ENCODE measurements around the gene GPC4. TPM values are rescaled to one million over a fixed set of nuclear protein-coding genes. Genes with fewer than 3 reads are reported as not detected.

GPC4 gene
- total RNA-seq: not detected in 2 replicates

GRCh38 chrX:133415276-133416105 lies at the start of gene GPC4:
GPC4 (minus strand) TSS chrX:133415489; CDS start chrX:133414965, 524 bp downstream.
- intact Hi-C loops (cut with micrococcal nuclease): no loop called here

- intact Hi-C loops (cut with micrococcal nuclease): no loop called here
These were observed 45.9 kb upstream of the GPC4 start for GRCh38 chrX:133461231-133461630.

- intact Hi-C loops (cut with micrococcal nuclease): no loop called here
These were observed 39.6 kb upstream of the GPC4 start for GRCh38 chrX:133454924-133455323.

GRCh38 chrX:133454491-133454914 lies 39.2 kb upstream of the GPC4 start:
- intact Hi-C loops (cut with micrococcal nuclease): no loop called here

GRCh38 chrX:133448512-133449076 lies 33.3 kb upstream of the GPC4 start:
- intact Hi-C loops (cut with micrococcal nuclease): no loop called here

GRCh38 chrX:133444952-133445831 lies 29.9 kb upstream of the GPC4 start:
- intact Hi-C loops (cut with micrococcal nuclease): no loop called here

- intact Hi-C loops (cut with micrococcal nuclease): no loop called here
These were observed 28.9 kb upstream of the GPC4 start for GRCh38 chrX:133444196-133444595.

- intact Hi-C loops (cut with micrococcal nuclease): no loop called here
These were observed 25.5 kb upstream of the GPC4 start for GRCh38 chrX:133440797-133441163.

- intact Hi-C loops (cut with micrococcal nuclease): no loop called here
These were observed 24.9 kb upstream of the GPC4 start for GRCh38 chrX:133440081-133440796.

GRCh38 chrX:133437766-133438165 lies 22.5 kb upstream of the GPC4 start:
- intact Hi-C loops (cut with micrococcal nuclease): no loop called here

GRCh38 chrX:133437356-133437755 lies 22.1 kb upstream of the GPC4 start:
- intact Hi-C loops (cut with micrococcal nuclease): no loop called here

GRCh38 chrX:133435544-133436124 lies 20.3 kb upstream of the GPC4 start:
- intact Hi-C loops (cut with micrococcal nuclease): no loop called here

GRCh38 chrX:133434197-133434820 lies 19.0 kb upstream of the GPC4 start:
- intact Hi-C loops (cut with micrococcal nuclease): no loop called here

- intact Hi-C loops (cut with micrococcal nuclease): no loop called here
These were observed 4.6 kb upstream of the GPC4 start for GRCh38 chrX:133419911-133420310.

GRCh38 chrX:133418588-133418987 lies 3.3 kb upstream of the GPC4 start:
- intact Hi-C loops (cut with micrococcal nuclease): no loop called here

GRCh38 chrX:133417364-133417763 lies 2.1 kb upstream of the GPC4 start:
- intact Hi-C loops (cut with micrococcal nuclease): no loop called here

- intact Hi-C loops (cut with micrococcal nuclease): no loop called here
These were observed 648 bp downstream of the GPC4 start for GRCh38 chrX:133414406-133415275.

GRCh38 chrX:133413218-133413925 lies 1.9 kb downstream of the GPC4 start:
- intact Hi-C loops (cut with micrococcal nuclease): no loop called here

GRCh38 chrX:133412665-133413064 lies 2.6 kb downstream of the GPC4 start:
- intact Hi-C loops (cut with micrococcal nuclease): no loop called here
